Glutamatergic neuron (in vitro differentiated cells): ENCODE measurements around the gene ERI3. TPM values are rescaled to one million over a fixed set of nuclear protein-coding genes. Genes with fewer than 3 reads are reported as not detected.

Experiments used
- DNase-seq: peaks from one replicate; pipeline ENCODE4 v3.0.0; 2022
- H3K27ac Mint-ChIP-seq: one replicate; pipeline ENCODE4 v1.8.0; 2020; ENCODE audit warnings: mild to moderate bottlenecking, mixed read lengths, inconsistent platforms; ENCODE audit not compliant: unreplicated experiment
- H3K27me3 Mint-ChIP-seq: one replicate; pipeline ENCODE4 v1.8.0; 2020; ENCODE audit warnings: mild to moderate bottlenecking, moderate library complexity, mixed read lengths, inconsistent platforms; ENCODE audit not compliant: unreplicated experiment
- H3K36me3 Mint-ChIP-seq: one replicate; pipeline ENCODE4 v1.8.0; 2020; ENCODE audit warnings: mild to moderate bottlenecking, mixed read lengths, inconsistent platforms; ENCODE audit not compliant: unreplicated experiment
- H3K4me1 Mint-ChIP-seq: one replicate; pipeline ENCODE4 v1.8.0; 2020; ENCODE audit warnings: mild to moderate bottlenecking, low read depth, mixed read lengths, inconsistent platforms; ENCODE audit not compliant: unreplicated experiment
- H3K4me3 Mint-ChIP-seq: one replicate; pipeline ENCODE4 v1.8.0; 2020; ENCODE audit warnings: mild to moderate bottlenecking, mixed read lengths, inconsistent platforms; ENCODE audit not compliant: unreplicated experiment
- H3K9me3 Mint-ChIP-seq: one replicate; pipeline ENCODE4 v1.8.0; 2020; ENCODE audit warnings: mild to moderate bottlenecking, moderate library complexity, mixed read lengths, inconsistent platforms; ENCODE audit not compliant: unreplicated experiment
- total RNA-seq: library from RNA; stranded (reverse); fragmentation: NEBNext Ultra II Directional; extraction: Animal tissue kit (Norgen Biotek cat#: 25700); gene quantifications from one replicate; pipeline ENCODE4 v1.2.1, GENCODE V29; 2021; ENCODE audit not compliant: unreplicated experiment
- TF ChIP-seq, protein P1 (sequence below): fragments of 200-600 bp; sonication (generic); IDR thresholded peaks from one replicate; pipeline ENCODE4 v1.5.0; 2021; ENCODE audit not compliant: partially characterized antibody, unreplicated experiment

ERI3 gene
- total RNA-seq, 1 donor from 2014 or later = 37.0 TPM

DNA sequence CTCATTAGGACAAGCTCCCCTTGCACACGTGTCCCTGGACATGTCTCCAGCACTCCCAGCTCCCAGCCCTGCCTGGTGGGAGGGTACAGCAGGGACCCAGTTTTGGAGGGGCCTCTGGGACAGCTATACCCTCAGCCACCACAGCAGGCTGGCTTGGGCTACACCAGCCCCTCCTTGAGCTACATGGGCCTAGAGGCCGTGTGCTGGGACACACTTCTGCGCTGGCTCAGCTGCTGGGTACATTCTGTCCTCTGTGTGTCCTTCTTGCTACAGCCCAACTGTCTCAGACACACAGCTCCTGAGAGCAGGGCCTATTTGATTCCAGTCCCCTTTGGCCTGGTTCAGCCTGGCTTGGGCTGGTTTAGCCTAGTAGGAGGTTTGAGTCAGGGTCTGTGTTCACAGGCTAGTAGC is 115.1 kb downstream of the ERI3 start:
- H3K4me3 Mint-ChIP-seq = no peak overlapping the region
- H3K36me3 Mint-ChIP-seq = no peaks in the 10 kb centered on the region
- no peak for DNase-seq
- peaks cover 33% of the 10 kb centered on the region for H3K4me1 Mint-ChIP-seq
- peaks cover 14% of the 10 kb centered on the region for H3K27me3 Mint-ChIP-seq
- TF ChIP-seq, protein P1, sequence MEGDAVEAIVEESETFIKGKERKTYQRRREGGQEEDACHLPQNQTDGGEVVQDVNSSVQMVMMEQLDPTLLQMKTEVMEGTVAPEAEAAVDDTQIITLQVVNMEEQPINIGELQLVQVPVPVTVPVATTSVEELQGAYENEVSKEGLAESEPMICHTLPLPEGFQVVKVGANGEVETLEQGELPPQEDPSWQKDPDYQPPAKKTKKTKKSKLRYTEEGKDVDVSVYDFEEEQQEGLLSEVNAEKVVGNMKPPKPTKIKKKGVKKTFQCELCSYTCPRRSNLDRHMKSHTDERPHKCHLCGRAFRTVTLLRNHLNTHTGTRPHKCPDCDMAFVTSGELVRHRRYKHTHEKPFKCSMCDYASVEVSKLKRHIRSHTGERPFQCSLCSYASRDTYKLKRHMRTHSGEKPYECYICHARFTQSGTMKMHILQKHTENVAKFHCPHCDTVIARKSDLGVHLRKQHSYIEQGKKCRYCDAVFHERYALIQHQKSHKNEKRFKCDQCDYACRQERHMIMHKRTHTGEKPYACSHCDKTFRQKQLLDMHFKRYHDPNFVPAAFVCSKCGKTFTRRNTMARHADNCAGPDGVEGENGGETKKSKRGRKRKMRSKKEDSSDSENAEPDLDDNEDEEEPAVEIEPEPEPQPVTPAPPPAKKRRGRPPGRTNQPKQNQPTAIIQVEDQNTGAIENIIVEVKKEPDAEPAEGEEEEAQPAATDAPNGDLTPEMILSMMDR = no peak
- H3K27ac Mint-ChIP-seq = no peak overlapping the region
- H3K9me3 Mint-ChIP-seq = peaks cover 10% of the 10 kb centered on the region

DNA sequence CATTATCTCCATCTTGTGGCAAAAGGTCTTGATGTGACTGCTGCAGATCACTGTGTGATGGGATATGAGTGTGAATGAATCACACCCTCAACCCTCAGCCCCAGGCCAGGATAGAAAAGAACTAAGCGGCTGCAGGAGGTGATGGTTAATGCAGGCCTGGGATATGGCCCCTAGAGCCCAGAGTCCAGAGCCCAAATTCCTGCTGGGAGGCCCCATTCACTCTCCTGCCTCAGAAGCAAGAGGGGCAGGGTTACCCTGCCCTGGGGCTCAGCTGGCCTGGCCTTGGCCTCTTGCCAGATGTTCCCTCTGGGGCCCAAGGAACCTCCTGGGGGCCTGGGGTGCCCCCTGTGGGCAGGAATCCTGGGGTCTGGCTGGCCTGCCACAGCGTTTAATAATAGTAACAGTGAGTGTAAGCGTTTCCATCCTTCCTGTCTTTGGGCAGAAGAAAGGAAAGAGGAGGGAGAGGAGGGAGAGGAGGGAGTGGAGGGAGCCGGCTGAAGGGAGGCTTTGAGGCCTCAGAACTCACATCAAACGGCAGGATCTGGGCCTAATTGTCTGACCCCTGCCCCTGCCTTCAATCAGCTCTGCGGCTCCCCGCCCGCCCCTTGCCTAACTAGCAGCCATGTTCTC is 115.6 kb downstream of the ERI3 start:
- Mint-ChIP-seq H3K36me3 (no peaks in the 10 kb centered on the region), H3K27ac (no peak overlapping the region), H3K4me1 (peaks cover 27% of the 10 kb centered on the region), H3K27me3 (peaks cover 11% of the 10 kb centered on the region), H3K4me3 (no peak overlapping the region), H3K9me3 (peaks cover 10% of the 10 kb centered on the region)
- TF ChIP-seq, protein P1 = no peak
- DNase-seq = no peak

DNA sequence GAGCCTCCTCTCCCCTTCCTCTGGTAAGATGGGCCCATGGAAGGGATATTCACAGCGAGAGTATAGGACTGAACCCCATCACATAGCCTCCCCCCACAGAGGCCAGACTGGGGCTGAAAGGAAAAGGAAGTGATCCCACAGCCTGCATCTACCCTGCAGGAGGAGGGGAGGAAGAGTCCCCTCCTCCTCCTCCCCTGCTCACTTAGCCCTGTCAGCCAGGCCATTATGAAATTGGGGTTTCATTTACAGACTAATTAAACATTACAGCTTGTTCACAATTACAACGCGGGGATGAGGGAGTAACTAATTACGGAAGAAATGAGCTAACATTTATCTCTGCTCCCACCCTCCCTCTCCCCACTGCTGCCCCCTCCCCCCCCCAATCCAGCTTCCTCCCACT is 116.4 kb downstream of the ERI3 start:
- peaks cover 25% of the 10 kb centered on the region for H3K4me1 Mint-ChIP-seq
- TF ChIP-seq, protein P1 = no peak
- no peaks in the 10 kb centered on the region for H3K36me3 Mint-ChIP-seq
- H3K4me3 Mint-ChIP-seq = no peak overlapping the region
- H3K27me3 Mint-ChIP-seq = peaks cover 13% of the 10 kb centered on the region
- DNase-seq = no peak
- no peak overlapping the region for H3K27ac Mint-ChIP-seq
- H3K9me3 Mint-ChIP-seq = peaks cover 10% of the 10 kb centered on the region

DNA sequence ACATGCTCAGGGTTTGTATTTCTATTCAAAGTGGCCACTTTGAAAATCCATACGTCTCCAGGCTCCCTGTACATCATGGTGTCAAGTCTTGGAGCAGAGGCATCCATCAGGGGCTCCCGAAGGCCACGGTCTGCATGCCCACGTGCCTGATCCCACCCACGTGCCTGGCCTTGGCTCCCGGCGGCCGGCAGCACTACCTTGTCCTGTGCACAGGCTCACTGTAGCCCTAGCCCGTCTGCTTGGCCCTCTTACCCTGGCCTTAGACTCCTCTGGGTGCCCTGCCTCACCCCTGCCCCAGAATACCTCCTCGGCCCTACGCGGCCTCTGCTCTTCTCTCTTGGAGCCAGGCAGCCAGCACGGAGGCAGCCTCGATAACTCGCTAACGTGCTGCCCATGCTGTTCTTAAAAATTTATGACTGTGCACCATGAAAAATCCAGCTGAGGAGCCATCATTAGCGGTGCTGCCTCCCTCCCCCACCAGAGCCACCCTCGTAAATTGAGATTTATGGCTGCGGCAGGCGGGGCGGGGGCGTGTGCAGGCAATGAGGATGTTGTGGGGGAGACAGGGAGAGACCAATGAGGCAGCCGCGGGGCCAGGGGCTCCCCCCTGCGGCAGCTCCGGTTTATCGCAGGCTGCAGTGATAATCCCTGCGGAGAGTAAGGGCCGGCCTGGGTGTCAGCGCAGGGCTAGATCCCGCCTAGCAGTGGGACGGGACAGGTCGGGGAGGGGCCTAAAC is 117.2 kb downstream of the ERI3 start:
- no peak overlapping the region for H3K27ac Mint-ChIP-seq

More for the DNA sequence above, 117.2 kb downstream of the ERI3 start:
- Mint-ChIP-seq H3K4me1 (peaks cover 25% of the 10 kb centered on the region), H3K4me3 (no peak overlapping the region), H3K9me3 (peaks cover 9% of the 10 kb centered on the region), H3K36me3 (no peaks in the 10 kb centered on the region), H3K27me3 (peaks cover 13% of the 10 kb centered on the region)
- DNase-seq = peak; percentile 79
- TF ChIP-seq, protein P1 = peak; percentile 67
